Activated naive CD8-positive, alpha-beta T cell treated with anti-CD3 and anti-CD28 coated beads for 36 hours (primary cell): ENCODE data around the gene SH2D4B. TPM values are rescaled to one million over a fixed set of nuclear protein-coding genes. Genes with fewer than 3 reads are reported as not detected.

ENCODE experiments used
- DNase-seq: peaks from one replicate; pipeline ENCODE4 v3.0.0; 2021
- H3K27ac Mint-ChIP-seq: one replicate; pipeline ENCODE4 v1.8.0; 2022; ENCODE audit warnings: mild to moderate bottlenecking, moderate library complexity, mixed read lengths
- H3K27me3 Mint-ChIP-seq: one replicate; pipeline ENCODE4 v1.8.0; 2022; ENCODE audit warnings: mild to moderate bottlenecking, mixed read lengths
- H3K36me3 Mint-ChIP-seq: one replicate; pipeline ENCODE4 v1.8.0; 2021; ENCODE audit warnings: mild to moderate bottlenecking, mixed read lengths
- H3K4me1 Mint-ChIP-seq: one replicate; pipeline ENCODE4 v1.8.0; 2021; ENCODE audit warnings: mixed read lengths
- H3K4me3 Mint-ChIP-seq: one replicate; pipeline ENCODE4 v1.8.0; 2022; ENCODE audit warnings: mild to moderate bottlenecking, moderate library complexity, mixed read lengths
- H3K9me3 Mint-ChIP-seq: one replicate; pipeline ENCODE4 v1.8.0; 2022; ENCODE audit warnings: mixed read lengths
- total RNA-seq, 2 experiments: library from RNA; stranded (reverse); gene quantifications; one replicate each; pipeline ENCODE4 v1.2.3, GENCODE V29; 2021

The SH2D4B gene
- total RNA-seq, 2 experiments from 2014 or later = 0.08 to 0.18 TPM

GRCh38 chr10:80579181-80579763 is 41.6 kb downstream of the SH2D4B start:
- Mint-ChIP-seq H3K4me3 (no peak overlapping the region), H3K27me3 (peaks cover 4% of the 10 kb centered on the region), H3K27ac (no peak overlapping the region), H3K4me1 (peaks cover 4% of the 10 kb centered on the region), H3K9me3 (peaks cover 3% of the 10 kb centered on the region), H3K36me3 (no peaks in the 10 kb centered on the region)
- no peak for DNase-seq

DNA sequence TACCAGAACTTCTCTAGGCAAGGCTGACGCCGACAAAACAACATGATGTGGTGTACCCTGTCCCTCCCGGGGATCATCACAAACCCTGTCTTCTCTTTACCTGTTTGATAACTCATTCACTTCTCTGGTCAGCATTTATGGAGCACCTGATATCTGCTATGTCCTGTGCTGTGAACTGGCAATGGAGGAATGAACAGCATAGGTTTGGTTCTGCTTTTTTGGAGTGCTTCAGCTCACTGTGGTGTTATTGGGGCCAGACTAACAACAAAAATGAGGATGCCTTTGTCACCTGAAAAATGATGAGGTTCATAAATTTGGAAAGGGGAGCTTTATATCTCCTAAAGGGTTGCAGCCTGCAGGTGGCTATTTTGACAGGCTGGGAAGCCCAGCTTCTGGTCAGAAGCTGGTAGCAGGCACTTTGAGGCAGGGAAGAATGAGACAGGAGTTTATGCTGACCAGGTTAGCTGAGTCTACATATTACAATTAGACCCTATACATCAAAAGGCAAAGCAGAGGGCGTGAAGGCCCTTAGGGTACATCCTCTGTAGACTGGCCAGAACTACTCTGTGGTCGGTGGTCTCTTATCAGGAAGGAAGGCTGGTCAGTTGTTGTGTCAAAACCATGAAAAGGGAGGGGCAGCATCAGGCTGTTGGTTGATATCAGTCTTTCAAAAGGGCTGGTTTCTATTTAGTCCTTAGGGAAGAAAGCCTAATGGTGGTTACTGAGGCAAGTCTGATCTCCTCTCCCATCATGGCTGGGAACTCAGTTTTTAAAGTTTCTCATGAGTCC is 42.3 kb downstream of the SH2D4B start:
- Mint-ChIP-seq H3K27me3 (peaks cover 4% of the 10 kb centered on the region), H3K4me1 (peaks cover 4% of the 10 kb centered on the region), H3K4me3 (no peak overlapping the region), H3K36me3 (no peaks in the 10 kb centered on the region), H3K27ac (no peak overlapping the region), H3K9me3 (peaks cover 3% of the 10 kb centered on the region)
- no peak for DNase-seq

DNA sequence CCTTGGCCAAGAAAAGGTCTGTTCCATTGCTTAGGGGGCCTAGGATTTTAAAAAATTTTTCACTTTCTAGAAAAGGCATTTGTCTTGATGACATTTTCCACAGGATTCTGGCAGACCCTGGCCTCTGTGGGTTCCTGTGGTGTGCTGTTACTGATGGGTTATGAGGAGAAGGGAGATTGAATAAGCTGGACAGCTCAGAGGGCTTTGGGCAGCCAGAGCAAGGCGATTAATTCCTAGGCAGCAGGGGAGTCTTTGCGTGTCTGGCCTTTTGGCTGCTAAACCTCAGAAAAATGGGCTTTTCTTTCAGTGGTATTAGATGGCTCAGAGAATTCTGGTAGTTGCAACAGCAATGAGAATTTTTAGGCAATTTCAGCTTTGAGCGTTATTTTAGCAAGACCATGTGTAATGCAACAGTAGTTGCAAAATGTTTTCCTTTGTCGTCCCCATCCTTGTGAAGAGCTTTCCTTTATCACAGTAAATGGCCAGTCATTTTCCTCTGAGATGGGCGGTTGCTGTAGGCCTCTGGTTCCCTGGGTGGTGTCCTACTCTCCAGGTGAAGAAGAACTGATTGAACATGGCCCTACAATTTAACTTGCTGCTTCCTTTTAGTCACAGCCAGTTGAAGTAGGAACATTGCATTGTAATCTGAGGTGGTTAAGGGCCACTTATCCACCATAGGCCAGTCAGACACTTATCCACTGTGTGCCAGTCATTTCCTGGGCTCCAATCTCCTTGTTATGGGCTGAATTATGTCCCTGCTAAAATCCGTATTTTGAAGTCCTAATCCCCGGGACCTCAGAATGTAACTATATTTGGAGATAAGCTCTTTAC is 43.2 kb downstream of the SH2D4B start:
- DNase-seq = no peak
- H3K27ac Mint-ChIP-seq = no peak overlapping the region
- peaks cover 4% of the 10 kb centered on the region for H3K27me3 Mint-ChIP-seq
- peaks cover 3% of the 10 kb centered on the region for H3K9me3 Mint-ChIP-seq
- H3K4me1 Mint-ChIP-seq = peaks cover 4% of the 10 kb centered on the region
- H3K36me3 Mint-ChIP-seq = no peaks in the 10 kb centered on the region
- no peak overlapping the region for H3K4me3 Mint-ChIP-seq

DNA sequence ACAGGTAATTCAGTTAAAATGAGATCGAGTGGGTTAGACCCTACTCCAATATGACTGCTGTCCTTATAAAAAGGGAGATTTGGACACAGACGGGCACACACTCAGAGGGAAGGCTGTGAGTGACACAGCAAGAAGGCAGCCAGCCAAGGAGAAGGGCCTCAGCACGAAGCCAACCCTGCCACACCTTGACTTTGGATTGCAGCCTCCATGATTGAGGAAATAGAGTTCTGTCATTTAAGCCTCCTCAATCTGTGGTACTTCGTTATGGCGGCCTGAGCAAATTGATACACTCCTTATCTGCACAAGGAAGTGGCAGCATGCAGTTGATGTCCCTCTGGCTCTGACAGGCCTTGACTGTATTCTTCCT is 43.8 kb downstream of the SH2D4B start:
- Mint-ChIP-seq H3K9me3 (peaks cover 3% of the 10 kb centered on the region), H3K4me3 (no peak overlapping the region), H3K36me3 (no peaks in the 10 kb centered on the region), H3K27ac (no peak overlapping the region), H3K4me1 (peaks cover 4% of the 10 kb centered on the region), H3K27me3 (peaks cover 4% of the 10 kb centered on the region)
- no peak for DNase-seq

DNA sequence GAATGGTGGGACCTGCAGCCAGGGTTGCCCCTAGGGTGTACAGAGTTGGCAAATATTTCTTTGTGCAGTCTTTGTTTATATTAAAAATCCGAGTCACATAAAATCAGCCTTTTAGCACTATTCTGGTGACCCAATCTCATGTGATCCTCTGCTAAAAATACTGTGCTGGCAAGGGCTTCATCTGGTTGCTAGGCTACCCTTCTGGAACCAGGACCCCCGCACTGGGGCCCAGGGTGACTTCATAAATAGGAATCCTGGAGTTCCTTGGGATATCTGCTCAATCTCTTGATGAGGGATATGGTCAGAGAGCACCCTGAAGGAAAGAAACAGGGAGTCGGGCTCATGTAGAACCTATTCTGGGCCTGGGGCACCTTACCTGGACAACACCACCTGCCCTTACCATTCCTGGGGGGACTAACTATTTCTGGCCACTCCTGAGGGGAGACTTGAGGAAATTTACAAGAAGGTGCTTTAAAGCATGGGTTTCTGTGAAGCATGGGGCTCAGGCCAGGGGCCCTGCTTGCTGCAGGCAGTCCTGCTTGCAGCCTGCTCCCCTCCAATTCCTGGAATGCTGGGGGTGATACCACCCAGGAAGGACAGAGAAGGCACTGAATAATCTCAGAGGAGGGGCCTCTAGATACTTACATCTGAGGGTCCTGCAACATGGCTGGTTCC is 44.7 kb downstream of the SH2D4B start:
- peaks cover 4% of the 10 kb centered on the region for H3K4me1 Mint-ChIP-seq
- no peak for DNase-seq
- no peaks in the 10 kb centered on the region for H3K36me3 Mint-ChIP-seq
- no peaks in the 10 kb centered on the region for H3K27me3 Mint-ChIP-seq
- no peak overlapping the region for H3K27ac Mint-ChIP-seq
- no peaks in the 10 kb centered on the region for H3K9me3 Mint-ChIP-seq
- no peak overlapping the region for H3K4me3 Mint-ChIP-seq

DNA sequence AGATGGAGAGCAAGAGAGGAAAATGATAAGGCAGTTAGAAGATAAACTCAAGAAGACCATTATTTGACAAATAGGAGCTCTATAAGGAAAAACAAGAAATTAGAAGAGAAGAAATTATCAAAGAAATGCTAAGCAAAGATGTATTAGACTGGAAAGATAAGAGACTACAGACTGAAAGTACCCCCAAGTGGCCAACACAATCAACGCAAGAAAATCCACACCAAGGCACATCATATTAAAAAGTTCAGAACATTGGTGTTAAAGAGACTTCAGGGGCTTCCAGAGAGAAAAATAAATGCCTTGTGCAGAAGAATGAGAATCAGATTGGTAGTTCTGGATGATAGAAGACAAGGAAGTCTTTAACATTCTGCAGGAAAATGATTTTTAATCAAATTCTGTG is 46.0 kb downstream of the SH2D4B start:
- no peaks in the 10 kb centered on the region for H3K36me3 Mint-ChIP-seq
- H3K4me3 Mint-ChIP-seq = no peak overlapping the region
- H3K27me3 Mint-ChIP-seq = no peaks in the 10 kb centered on the region
- H3K9me3 Mint-ChIP-seq = no peaks in the 10 kb centered on the region
- DNase-seq = no peak
- peaks cover 4% of the 10 kb centered on the region for H3K4me1 Mint-ChIP-seq
- H3K27ac Mint-ChIP-seq = no peak overlapping the region

- Mint-ChIP-seq H3K4me3 (no peak overlapping the region), H3K27me3 (no peaks in the 10 kb centered on the region), H3K4me1 (no peaks in the 10 kb centered on the region), H3K27ac (no peak overlapping the region), H3K36me3 (no peaks in the 10 kb centered on the region), H3K9me3 (no peaks in the 10 kb centered on the region)
- DNase-seq = no peak
Measured at GRCh38 chr10:80585812-80586211, 48.1 kb downstream of the SH2D4B start.

DNA sequence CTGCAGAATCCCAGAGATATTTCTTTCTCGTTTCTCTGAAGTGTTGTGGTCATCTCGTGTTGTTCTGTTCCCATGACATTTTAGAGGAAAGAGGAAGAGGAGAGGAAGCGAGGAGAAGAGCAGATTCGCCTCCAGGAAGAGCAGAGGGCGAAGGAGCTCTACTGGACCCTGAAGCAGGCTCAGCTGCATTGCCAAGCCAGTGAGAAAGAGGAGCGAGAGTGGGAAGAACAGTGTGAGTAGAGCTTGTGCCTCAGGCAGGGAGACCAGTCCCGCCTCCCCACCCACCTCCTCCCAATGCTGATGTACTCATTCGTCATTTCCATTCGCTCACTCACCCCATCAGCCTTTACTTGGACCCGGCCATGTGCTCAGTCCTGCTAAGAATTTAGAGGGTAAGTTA is 50.8 kb downstream of the SH2D4B start:
- no peak for DNase-seq
- H3K27me3 Mint-ChIP-seq = no peaks in the 10 kb centered on the region
- H3K4me1 Mint-ChIP-seq = no peaks in the 10 kb centered on the region
- H3K4me3 Mint-ChIP-seq = no peak overlapping the region
- no peak overlapping the region for H3K27ac Mint-ChIP-seq
- no peaks in the 10 kb centered on the region for H3K36me3 Mint-ChIP-seq
- H3K9me3 Mint-ChIP-seq = no peaks in the 10 kb centered on the region

DNA sequence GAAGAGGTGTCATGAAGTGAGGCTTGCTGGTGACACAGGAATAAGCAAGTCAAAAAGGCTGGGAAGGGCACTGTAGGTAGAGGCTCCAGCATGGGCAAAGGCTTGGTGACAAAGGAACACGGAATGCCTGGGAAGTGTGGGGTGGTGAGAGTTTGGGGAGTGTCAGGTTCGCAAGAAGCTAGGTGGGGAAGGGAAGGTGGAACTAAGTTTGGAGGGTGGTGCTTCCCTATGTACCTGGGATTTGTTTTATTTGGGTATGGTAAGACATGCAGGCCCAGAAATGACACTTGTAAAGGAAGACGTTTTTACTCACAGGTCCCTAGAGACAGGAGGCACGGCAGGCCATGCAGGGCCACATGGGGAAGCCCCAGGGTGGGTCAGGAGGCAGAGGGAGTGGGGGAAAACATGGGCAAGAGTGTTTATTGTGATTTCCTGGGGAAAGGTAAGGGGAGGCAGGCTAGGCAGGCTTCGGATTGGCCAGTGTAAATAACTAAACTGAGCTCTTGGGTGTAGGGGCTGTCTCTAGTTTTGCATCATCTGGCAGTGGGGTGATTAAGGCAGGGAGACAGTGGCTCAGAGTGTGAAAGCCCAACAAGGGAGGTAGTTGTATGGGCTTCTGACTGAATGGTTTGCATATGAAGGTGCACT is 52.1 kb downstream of the SH2D4B start:
- no peak for DNase-seq
- H3K27ac Mint-ChIP-seq = no peak overlapping the region

DNA sequence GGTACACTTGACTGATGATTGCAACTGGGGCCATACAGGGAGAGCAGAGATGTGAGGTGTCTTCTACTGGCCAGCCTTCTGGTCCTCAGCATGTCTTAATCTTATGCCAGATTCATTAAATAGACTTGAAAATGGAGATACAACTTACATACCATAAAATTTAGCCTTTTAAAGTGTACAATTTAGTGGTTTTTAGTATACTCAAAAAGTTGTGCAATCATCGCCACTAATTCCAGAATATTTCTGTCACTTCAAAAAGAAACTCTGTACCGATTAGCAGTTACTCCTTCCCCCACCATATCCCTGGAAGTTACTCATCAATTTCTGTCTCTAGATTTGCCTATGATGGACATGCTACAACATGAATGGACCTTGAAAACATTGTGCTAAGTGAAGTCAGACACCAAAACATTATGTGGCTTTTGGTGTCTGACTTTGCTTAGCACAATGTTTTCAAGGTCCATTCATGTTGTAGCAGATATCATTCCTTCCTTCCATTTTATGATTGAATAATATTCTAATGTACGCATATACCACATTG is 53.0 kb downstream of the SH2D4B start:
- no peaks in the 10 kb centered on the region for H3K9me3 Mint-ChIP-seq
- no peak overlapping the region for H3K27ac Mint-ChIP-seq
- H3K27me3 Mint-ChIP-seq = no peaks in the 10 kb centered on the region
- H3K4me1 Mint-ChIP-seq = no peaks in the 10 kb centered on the region
- H3K36me3 Mint-ChIP-seq = no peaks in the 10 kb centered on the region
- no peak for DNase-seq
- H3K4me3 Mint-ChIP-seq = no peak overlapping the region

More for the DNA sequence above, 52.1 kb downstream of the SH2D4B start:
- Mint-ChIP-seq H3K4me3 (no peak overlapping the region), H3K9me3 (no peaks in the 10 kb centered on the region), H3K27me3 (no peaks in the 10 kb centered on the region), H3K36me3 (no peaks in the 10 kb centered on the region), H3K4me1 (no peaks in the 10 kb centered on the region)

- H3K27me3 Mint-ChIP-seq = no peaks in the 10 kb centered on the region
- H3K4me3 Mint-ChIP-seq = no peak overlapping the region
- no peaks in the 10 kb centered on the region for H3K9me3 Mint-ChIP-seq
- no peaks in the 10 kb centered on the region for H3K4me1 Mint-ChIP-seq
- no peaks in the 10 kb centered on the region for H3K36me3 Mint-ChIP-seq
- DNase-seq = peak; percentile 8
- H3K27ac Mint-ChIP-seq = no peak overlapping the region
Measured at GRCh38 chr10:80596391-80597257, 58.9 kb downstream of the SH2D4B start.

DNA sequence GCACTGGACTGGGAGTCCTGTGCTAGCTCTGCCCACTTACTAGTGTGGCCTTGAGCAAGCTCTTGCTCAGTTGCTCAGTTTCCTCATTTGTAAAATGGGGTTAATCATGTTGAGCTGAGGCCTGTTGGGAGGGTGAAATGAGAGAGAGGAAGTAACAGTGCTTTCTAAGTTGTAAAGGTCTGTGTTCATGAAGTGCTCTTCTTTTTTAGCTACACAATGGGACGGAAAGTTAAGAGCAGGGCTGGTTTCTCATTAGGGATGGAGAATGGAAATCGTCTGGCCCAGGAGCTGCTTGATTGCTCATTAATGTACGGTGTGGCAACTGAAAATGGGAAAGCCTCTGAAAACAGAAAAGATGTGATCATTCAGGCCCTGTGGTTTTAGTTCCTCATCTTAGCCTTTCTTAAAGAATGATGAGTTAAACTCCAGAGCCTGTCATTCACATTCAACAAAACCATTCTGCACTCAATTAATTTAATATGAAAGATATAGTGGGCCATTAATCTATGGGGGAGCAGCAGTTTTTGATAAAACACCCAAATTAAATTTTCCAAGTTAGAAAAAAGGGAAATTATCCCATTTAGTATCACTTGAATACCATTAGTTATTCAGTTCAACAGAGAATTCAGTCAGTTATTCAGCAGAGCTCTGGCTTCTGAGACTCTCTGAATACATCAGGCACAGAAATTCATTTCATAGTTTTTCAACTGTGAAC is 60.5 kb downstream of the SH2D4B start:
- DNase-seq = no peak
- Mint-ChIP-seq H3K4me3 (no peak overlapping the region), H3K9me3 (no peaks in the 10 kb centered on the region), H3K4me1 (no peaks in the 10 kb centered on the region), H3K27me3 (no peaks in the 10 kb centered on the region), H3K27ac (no peak overlapping the region), H3K36me3 (no peaks in the 10 kb centered on the region)

DNA sequence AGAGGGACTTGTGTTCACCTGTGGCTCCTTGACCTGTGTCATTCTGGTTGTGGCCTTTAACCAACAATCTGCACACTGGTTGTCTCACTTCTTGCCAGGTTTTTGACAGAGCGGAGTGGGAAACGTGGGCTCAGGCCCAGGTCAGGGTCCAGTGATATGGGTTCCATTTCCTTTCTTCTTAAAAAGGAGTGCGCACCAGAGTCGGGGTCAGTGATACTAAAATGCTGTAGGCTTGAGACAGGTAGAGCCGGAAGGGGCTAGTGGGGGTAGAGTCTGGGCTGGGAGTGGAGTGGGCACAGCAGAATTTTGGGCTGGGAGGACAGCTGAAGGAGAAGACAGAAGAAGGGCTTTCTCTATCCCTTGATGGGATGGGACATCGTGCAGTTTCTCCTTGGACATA is 61.2 kb downstream of the SH2D4B start:
- no peak overlapping the region for H3K4me3 Mint-ChIP-seq
- no peaks in the 10 kb centered on the region for H3K36me3 Mint-ChIP-seq
- H3K27ac Mint-ChIP-seq = no peak overlapping the region
- H3K4me1 Mint-ChIP-seq = no peaks in the 10 kb centered on the region
- no peaks in the 10 kb centered on the region for H3K27me3 Mint-ChIP-seq
- no peaks in the 10 kb centered on the region for H3K9me3 Mint-ChIP-seq
- no peak for DNase-seq
